HCT116 (cell line): ENCODE measurements around the gene GRHL3. TPM values are rescaled to one million over a fixed set of nuclear protein-coding genes. Genes with fewer than 3 reads are reported as not detected.

Source experiments
- ATAC-seq: fragments of 200-7000 bp; cut with Tn5 transposase; 2 replicates; pipeline ENCODE4 v1.9.1; 2020; ENCODE audit warnings: mild to moderate bottlenecking, moderate library complexity
- BruUV-seq: library from RNA; stranded (reverse); fragments of 400-500 nt; replicated peaks from 2 replicates; lab custom pipeline; 2021; lab: Mats Ljungman, UMichigan
- CTCF ChIA-PET: fragments of 300-600 bp; sonication (Branson Sonifier 250); formaldehyde crosslinking; loops from one replicate; lab custom pipeline; 2021; ENCODE audit warnings: antibody characterized with exemption; lab: Charles Lee
- POLR2A ChIA-PET: fragments of 300-600, 350-600 bp; sonication (Branson Sonifier 250); formaldehyde crosslinking; loops from one replicate; lab custom pipeline; 2021; ENCODE audit warnings: antibody characterized with exemption; lab: Charles Lee
- RAD21 ChIA-PET, 2 experiments: fragments of 300-600 bp; sonication (Branson Sonifier 250); formaldehyde crosslinking; loops; one replicate each; lab custom pipeline; 2023; ENCODE audit warnings: low total read pairs in 2 of 2; ENCODE audit not compliant: uncharacterized antibody in 2 of 2, unreplicated experiment in 2 of 2, low non-redundant PET in 1 of 2; lab: Charles Lee
- DNase-seq: peaks from one replicate; pipeline ENCODE4 v3.0.0-alpha.2; 2010; ENCODE audit warnings: low read depth, low spot score
- H2AFZ ChIP-seq: fragments of 200-600 bp; shearing (Covaris generic), sonication (generic); 2 replicates; pipeline ENCODE4 v1.6.1; 2017; ENCODE audit warnings: low read depth, mixed run types, mixed read lengths, antibody characterized with exemption, low read length; ENCODE audit not compliant: poor library complexity, severe bottlenecking
- H3K27ac ChIP-seq: 2 replicates; pipeline ENCODE4 v1.5.1; 2012; ENCODE audit warnings: low read depth, low read length
- H3K27me3 ChIP-seq: fragments of 200-600 bp; sonication (generic); 2 replicates; pipeline ENCODE4 v1.6.1; 2016; ENCODE audit warnings: mixed run types, low read length, mixed read lengths; ENCODE audit not compliant: insufficient read depth
- H3K36me3 ChIP-seq, 2 experiments: fragments of 200-500 bp in 1 of 2; fragments of 200-600 bp in 1 of 2; sonication (Bioruptor generic) in 1 of 2; sonication (generic) in 1 of 2; 2 replicates each; pipeline versions ENCODE4 v1.5.1 to v1.6.1; 2014 to 2016; ENCODE audit warnings: low read length in 2 of 2, inconsistent platforms in 1 of 2, mixed read lengths in 1 of 2, mixed run types in 1 of 2; ENCODE audit not compliant: insufficient read depth in 2 of 2, control insufficient read depth in 1 of 2
- H3K4me1 ChIP-seq, 2 experiments: fragments of 200-600 bp in 1 of 2; sonication (generic) in 1 of 2; 2 replicates each; pipeline versions ENCODE4 v1.5.1 to v1.6.1; 2012 to 2017; ENCODE audit warnings: low read length in 2 of 2, inconsistent platforms in 1 of 2, mild to moderate bottlenecking in 1 of 2, mixed read lengths in 1 of 2, mixed run types in 1 of 2, moderate library complexity in 1 of 2; ENCODE audit not compliant: insufficient read depth in 2 of 2, control insufficient read depth in 1 of 2
- H3K4me2 ChIP-seq: fragments of 200-600 bp; sonication (generic); 2 replicates; pipeline ENCODE4 v1.6.1; 2017; ENCODE audit warnings: mixed run types, low read length, mixed read lengths
- H3K4me3 ChIP-seq, 2 experiments: fragments of 200-600 bp in 1 of 2; sonication (generic) in 1 of 2; replicated peaks in 1 of 2; 2 replicates each; pipeline ENCODE4 v1.5.1; 2011 to 2016; ENCODE audit warnings: low read length in 2 of 2, control low read depth in 1 of 2, low read depth in 1 of 2, mild to moderate bottlenecking in 1 of 2, mixed read lengths in 1 of 2, mixed run types in 1 of 2
- H3K79me2 ChIP-seq: fragments of 200-600 bp; sonication (generic); 2 replicates; pipeline ENCODE4 v1.6.1; 2017; ENCODE audit warnings: mild to moderate bottlenecking, mixed run types, low read length, moderate library complexity, mixed read lengths; ENCODE audit not compliant: insufficient read depth
- H3K9ac ChIP-seq: fragments of 200-600 bp; sonication (generic); 2 replicates; pipeline ENCODE4 v1.6.1; 2016; ENCODE audit warnings: low read length, mixed read lengths
- H3K9me2 ChIP-seq: fragments of 200-600 bp; sonication (generic), shearing (Covaris generic); 2 replicates; pipeline ENCODE4 v1.6.1; 2017; ENCODE audit warnings: mixed run types, mild to moderate bottlenecking, moderate library complexity; ENCODE audit not compliant: insufficient read depth
- H3K9me3 ChIP-seq, 2 experiments: fragments of 200-500 bp in 1 of 2; fragments of 200-600 bp in 1 of 2; sonication (Bioruptor generic) in 1 of 2; sonication (generic) in 1 of 2; 2 replicates each; pipeline ENCODE4 v1.6.1; 2014 to 2017; ENCODE audit warnings: low read length in 2 of 2, mixed read lengths in 2 of 2, inconsistent platforms in 1 of 2, low read depth in 1 of 2, mild to moderate bottlenecking in 1 of 2, mixed run types in 1 of 2, moderate library complexity in 1 of 2; ENCODE audit not compliant: control insufficient read depth in 1 of 2, insufficient read depth in 1 of 2
- H4K20me1 ChIP-seq: fragments of 200-600 bp; sonication (generic), shearing (Covaris generic); 2 replicates; pipeline ENCODE4 v1.6.1; 2017; ENCODE audit warnings: mixed run types, mild to moderate bottlenecking, moderate library complexity; ENCODE audit not compliant: insufficient read depth
- ATF3 ChIP-seq: IDR thresholded peaks from 2 replicates; pipeline ENCODE4 v1.6.1; 2012
- CTCF ChIP-seq, 3 experiments: fragments of 200-600 bp in 1 of 3; sonication (generic) in 1 of 3; IDR thresholded peaks in 2 of 3; conservative IDR thresholded peaks in 1 of 3; 2 replicates each; pipeline ENCODE4 v1.5.1; 2012 to 2017; ENCODE audit warnings: low read depth in 2 of 3, low read length in 2 of 3, antibody characterized with exemption in 1 of 3, borderline replicate concordance in 1 of 3, control low read depth in 1 of 3, mild to moderate bottlenecking in 1 of 3, mixed read lengths in 1 of 3, mixed run types in 1 of 3, moderate library complexity in 1 of 3; ENCODE audit not compliant: insufficient read depth in 1 of 3
- EGR1 ChIP-seq: IDR thresholded peaks from 2 replicates; pipeline ENCODE4 v1.6.1; 2012; ENCODE audit warnings: low read depth
- ELF1 ChIP-seq: IDR thresholded peaks from 2 replicates; pipeline ENCODE4 v1.6.1; 2012; ENCODE audit warnings: low read depth, borderline replicate concordance
- FOSL1 ChIP-seq: IDR thresholded peaks from 2 replicates; pipeline ENCODE4 v1.6.1; 2012; ENCODE audit warnings: low read depth
- JUND ChIP-seq: IDR thresholded peaks from 2 replicates; pipeline ENCODE4 v1.6.1; 2012
- MAX ChIP-seq: IDR thresholded peaks from 2 replicates; pipeline ENCODE4 v1.6.1; 2012
- POLR2A ChIP-seq: IDR thresholded peaks from 2 replicates; pipeline ENCODE4 v1.7.0; 2011; ENCODE audit warnings: borderline replicate concordance; ENCODE audit not compliant: insufficient read depth, insufficient read length; ENCODE audit errors: extremely low read depth
- POLR2AphosphoS5 ChIP-seq: IDR thresholded peaks from 2 replicates; pipeline ENCODE4 v1.6.1; 2011; ENCODE audit warnings: mild to moderate bottlenecking, low read depth, low read length, moderate library complexity
- RAD21 ChIP-seq: IDR thresholded peaks from 2 replicates; pipeline ENCODE4 v1.6.1; 2012; ENCODE audit warnings: low read depth, mild to moderate bottlenecking
- SIN3A ChIP-seq: IDR thresholded peaks from 2 replicates; pipeline ENCODE4 v1.6.1; 2012; ENCODE audit warnings: low read depth
- SRF ChIP-seq: IDR thresholded peaks from 2 replicates; pipeline ENCODE4 v1.6.1; 2012; ENCODE audit warnings: low read depth
- TCF7L2 ChIP-seq: IDR thresholded peaks from 2 replicates; pipeline ENCODE4 v1.7.0; 2011; ENCODE audit warnings: borderline replicate concordance, inconsistent platforms; ENCODE audit not compliant: insufficient read depth, insufficient read length; ENCODE audit errors: extremely low read depth
- YY1 ChIP-seq: IDR thresholded peaks from 2 replicates; pipeline ENCODE4 v1.6.1; 2011; ENCODE audit warnings: low read length, low read depth, moderate library complexity, mild to moderate bottlenecking; ENCODE audit not compliant: insufficient replicate concordance; ENCODE audit errors: extremely low read depth
- intact Hi-C: fragments of 100-400 bp; cut with micrococcal nuclease; formaldehyde crosslinking; loops from 2 replicates; pipeline ENCODE4 v1.10.0; 2022
- total RNA-seq: library from RNA; stranded (reverse); gene quantifications from one replicate; pipeline ENCODE4 v1.2.1, GENCODE V29; 2021; ENCODE audit not compliant: unreplicated experiment
- TF ChIP-seq, protein P1 (sequence below): IDR thresholded peaks from 2 replicates; pipeline ENCODE4 v1.6.1; 2011; ENCODE audit warnings: mild to moderate bottlenecking, low read length, moderate library complexity; ENCODE audit not compliant: insufficient replicate concordance; ENCODE audit errors: extremely low read depth

Gene GRHL3
- total RNA-seq, 1 experiment from 2014 or later = 1.0 TPM

- peaks cover 0 to 30% of the 10 kb centered on the region in 2 experiments; a peak in 2 of 4 replicates for H3K4me1 ChIP-seq
- BruUV-seq = no TSS peak
- CTCF ChIA-PET = no interaction called here
- ATAC-seq (no peak), DNase-seq (no peak)
- H3K4me3 ChIP-seq = no peak overlapping the region
- H3K27me3 ChIP-seq = peaks cover 65% of the 10 kb centered on the region; the same call in 1 of the 2 replicates
- H3K4me2 ChIP-seq = no peak overlapping the region
- TF ChIP-seq ELF1 (no peak), MAX (no peak), JUND (no peak), SRF (no peak), RAD21 (no peak), POLR2A (no peak), TCF7L2 (no peak), SIN3A (no peak), FOSL1 (no peak), EGR1 (no peak), ATF3 (no peak), YY1 (no peak), POLR2AphosphoS5 (no peak), CTCF (IDR thresholded peaks at IDR 0.05 in 2 of 3, conservative IDR thresholded peaks at IDR 0.05 in 1 of 3; ENCODE audit: borderline replicate concordance in 1 of 3, insufficient read depth in 1 of 3, low read depth in 2 of 3, low read length in 2 of 3) (no peak)
- TF ChIP-seq, protein P1, sequence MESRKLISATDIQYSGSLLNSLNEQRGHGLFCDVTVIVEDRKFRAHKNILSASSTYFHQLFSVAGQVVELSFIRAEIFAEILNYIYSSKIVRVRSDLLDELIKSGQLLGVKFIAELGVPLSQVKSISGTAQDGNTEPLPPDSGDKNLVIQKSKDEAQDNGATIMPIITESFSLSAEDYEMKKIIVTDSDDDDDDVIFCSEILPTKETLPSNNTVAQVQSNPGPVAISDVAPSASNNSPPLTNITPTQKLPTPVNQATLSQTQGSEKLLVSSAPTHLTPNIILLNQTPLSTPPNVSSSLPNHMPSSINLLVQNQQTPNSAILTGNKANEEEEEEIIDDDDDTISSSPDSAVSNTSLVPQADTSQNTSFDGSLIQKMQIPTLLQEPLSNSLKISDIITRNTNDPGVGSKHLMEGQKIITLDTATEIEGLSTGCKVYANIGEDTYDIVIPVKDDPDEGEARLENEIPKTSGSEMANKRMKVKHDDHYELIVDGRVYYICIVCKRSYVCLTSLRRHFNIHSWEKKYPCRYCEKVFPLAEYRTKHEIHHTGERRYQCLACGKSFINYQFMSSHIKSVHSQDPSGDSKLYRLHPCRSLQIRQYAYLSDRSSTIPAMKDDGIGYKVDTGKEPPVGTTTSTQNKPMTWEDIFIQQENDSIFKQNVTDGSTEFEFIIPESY = no peak
- TF ChIP-seq, all 23 proteins: peak for 0
- intact Hi-C loops = no loop called here
- ChIA-PET POLR2A (no interaction called here), RAD21 (no interaction called here)
- no peak overlapping the region for H3K27ac ChIP-seq
- H3K79me2 ChIP-seq = no peaks in the 10 kb centered on the region
- H3K9me2 ChIP-seq = no peaks in the 10 kb centered on the region
- no peaks in the 10 kb centered on the region for H3K9me3 ChIP-seq
- no peaks in the 10 kb centered on the region for H3K36me3 ChIP-seq
- H3K9ac ChIP-seq = no peak overlapping the region
- H4K20me1 ChIP-seq = no peaks in the 10 kb centered on the region
- no peak overlapping the region for H2AFZ ChIP-seq
Observed at GRCh38 chr1:24329331-24329730, 10.2 kb downstream of the GRHL3 start.
